Activated T-helper 9 cell treated with anti-CD3 and anti-CD28 coated beads, Interleukin-2, amount 50 U/mL, for 16 hours (primary cell): ENCODE results near the gene ZNF618.

Source experiments
- DNase-seq: peaks from one replicate; pipeline ENCODE4 v3.0.0-alpha.2; 2020; ENCODE audit warnings: low read depth

The ZNF618 gene

GRCh38 chr9:113882636-113883164 is 6.6 kb downstream of the ZNF618 start:
- DNase-seq = no peak

- DNase-seq = no peak
Observed at GRCh38 chr9:113885183-113886025, 9.3 kb downstream of the ZNF618 start.

GRCh38 chr9:113886026-113886369 is 9.9 kb downstream of the ZNF618 start:
- no peak for DNase-seq

GRCh38 chr9:113886466-113886865 is 10.4 kb downstream of the ZNF618 start:
- no peak for DNase-seq

GRCh38 chr9:113886933-113887332 is 10.8 kb downstream of the ZNF618 start:
- DNase-seq = no peak

GRCh38 chr9:113887436-113887835 is 11.3 kb downstream of the ZNF618 start:
- DNase-seq = no peak

GRCh38 chr9:113888336-113888735 is 12.2 kb downstream of the ZNF618 start:
- no peak for DNase-seq

- no peak for DNase-seq
Observed at GRCh38 chr9:113888976-113889375, 12.9 kb downstream of the ZNF618 start.

- DNase-seq = no peak
Observed at GRCh38 chr9:113890704-113891103, 14.6 kb downstream of the ZNF618 start.

GRCh38 chr9:113892861-113893491 is 16.9 kb downstream of the ZNF618 start:
- no peak for DNase-seq

- DNase-seq = no peak
Observed at GRCh38 chr9:113894166-113894565, 18.1 kb downstream of the ZNF618 start.

- DNase-seq = no peak
Observed at GRCh38 chr9:113895526-113895925, 19.4 kb downstream of the ZNF618 start.

- DNase-seq = no peak
Observed at GRCh38 chr9:113896713-113897112, 20.6 kb downstream of the ZNF618 start.

- no peak for DNase-seq
Observed at GRCh38 chr9:113898151-113898550, 22.0 kb downstream of the ZNF618 start.

GRCh38 chr9:113898596-113898995 is 22.5 kb downstream of the ZNF618 start:
- no peak for DNase-seq

GRCh38 chr9:113899205-113899604 is 23.1 kb downstream of the ZNF618 start:
- no peak for DNase-seq

GRCh38 chr9:113901221-113901688 is 25.1 kb downstream of the ZNF618 start:
- DNase-seq = no peak

- no peak for DNase-seq
Observed at GRCh38 chr9:113903514-113904077, 27.5 kb downstream of the ZNF618 start.

- no peak for DNase-seq
Observed at GRCh38 chr9:113906411-113907110, 30.5 kb downstream of the ZNF618 start.

GRCh38 chr9:113907282-113907681 is 31.2 kb downstream of the ZNF618 start:
- DNase-seq = no peak

GRCh38 chr9:113909421-113909820 is 33.3 kb downstream of the ZNF618 start:
- DNase-seq = no peak

- no peak for DNase-seq
Observed at GRCh38 chr9:113910036-113910639, 34.0 kb downstream of the ZNF618 start.
